ENCODE data around the gene ERC2. TPM values are rescaled to one million over a fixed set of nuclear protein-coding genes. Genes with fewer than 3 reads are reported as not detected.

The ERC2 gene
- total RNA-seq, 1 donor from 2014 or later: under 0.01 TPM

DNA sequence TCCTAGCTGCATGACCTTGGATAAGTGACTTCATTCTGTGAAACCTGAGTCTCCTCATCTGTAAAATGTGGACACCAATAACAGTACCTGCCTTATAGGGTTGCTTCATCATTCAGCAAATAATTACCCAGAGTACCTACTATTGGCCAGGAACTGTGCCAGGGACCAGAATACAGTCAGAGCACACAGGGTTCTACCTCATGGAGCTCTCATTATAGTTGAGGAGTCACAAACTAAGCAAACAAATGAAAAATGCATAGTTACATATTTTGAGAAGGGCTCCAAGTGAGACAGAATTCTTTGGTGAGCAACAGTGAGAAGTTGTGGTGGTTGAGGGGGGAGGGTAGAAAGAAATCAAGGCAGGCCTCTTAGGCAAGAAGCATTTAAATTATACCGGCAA lies 672.5 kb downstream of the ERC2 start:
- no peak overlapping the region for H3K4me3 ChIP-seq (ENCODE audit: low read depth, low read length)
- TF ChIP-seq, protein P1, sequence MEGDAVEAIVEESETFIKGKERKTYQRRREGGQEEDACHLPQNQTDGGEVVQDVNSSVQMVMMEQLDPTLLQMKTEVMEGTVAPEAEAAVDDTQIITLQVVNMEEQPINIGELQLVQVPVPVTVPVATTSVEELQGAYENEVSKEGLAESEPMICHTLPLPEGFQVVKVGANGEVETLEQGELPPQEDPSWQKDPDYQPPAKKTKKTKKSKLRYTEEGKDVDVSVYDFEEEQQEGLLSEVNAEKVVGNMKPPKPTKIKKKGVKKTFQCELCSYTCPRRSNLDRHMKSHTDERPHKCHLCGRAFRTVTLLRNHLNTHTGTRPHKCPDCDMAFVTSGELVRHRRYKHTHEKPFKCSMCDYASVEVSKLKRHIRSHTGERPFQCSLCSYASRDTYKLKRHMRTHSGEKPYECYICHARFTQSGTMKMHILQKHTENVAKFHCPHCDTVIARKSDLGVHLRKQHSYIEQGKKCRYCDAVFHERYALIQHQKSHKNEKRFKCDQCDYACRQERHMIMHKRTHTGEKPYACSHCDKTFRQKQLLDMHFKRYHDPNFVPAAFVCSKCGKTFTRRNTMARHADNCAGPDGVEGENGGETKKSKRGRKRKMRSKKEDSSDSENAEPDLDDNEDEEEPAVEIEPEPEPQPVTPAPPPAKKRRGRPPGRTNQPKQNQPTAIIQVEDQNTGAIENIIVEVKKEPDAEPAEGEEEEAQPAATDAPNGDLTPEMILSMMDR (IDR thresholded peaks at IDR 0.05; ENCODE audit: insufficient read depth, low read length, severe bottlenecking): no peak
- peak; percentile 74 for DNase-seq (ENCODE audit: low read depth)

DNA sequence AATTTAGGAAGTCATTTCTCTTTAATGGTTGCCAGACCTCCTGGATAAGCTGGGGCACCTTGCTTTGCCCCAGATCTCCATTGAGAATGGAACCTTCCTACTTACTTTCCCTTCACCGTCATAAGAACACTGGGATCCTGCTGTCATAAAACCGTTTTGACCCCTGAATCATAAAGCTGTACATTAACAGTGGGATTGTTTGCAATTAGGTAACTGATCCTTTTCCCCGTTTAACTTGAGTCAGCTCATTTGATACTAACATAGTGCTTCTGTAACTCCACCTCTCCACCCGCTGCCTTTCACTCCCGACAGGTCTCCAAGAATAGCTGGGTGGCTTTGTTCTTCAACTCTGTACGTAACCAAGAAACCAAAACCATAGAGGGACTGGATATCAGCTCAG lies 673.0 kb downstream of the ERC2 start:
- Histone ChIP-seq H3K36me3 (ENCODE audit: control insufficient read depth, insufficient read depth, low read length) (no peaks in the 10 kb centered on the region), H3K27me3 (ENCODE audit: control insufficient read depth, insufficient read depth, low read length) (no peaks in the 10 kb centered on the region), H3K4me3 (ENCODE audit: low read depth, low read length) (no peak overlapping the region)
- no peak for FAIRE-seq
- peak; percentile 50 for DNase-seq (ENCODE audit: low read depth)
- TF ChIP-seq, protein P1 (IDR thresholded peaks at IDR 0.05; ENCODE audit: insufficient read depth, low read length, severe bottlenecking): no peak

More for the DNA sequence above, 672.5 kb downstream of the ERC2 start:
- no peaks in the 10 kb centered on the region for H3K27me3 ChIP-seq (ENCODE audit: control insufficient read depth, insufficient read depth, low read length)
- H3K36me3 ChIP-seq (ENCODE audit: control insufficient read depth, insufficient read depth, low read length): no peaks in the 10 kb centered on the region
- no peak for FAIRE-seq

DNA sequence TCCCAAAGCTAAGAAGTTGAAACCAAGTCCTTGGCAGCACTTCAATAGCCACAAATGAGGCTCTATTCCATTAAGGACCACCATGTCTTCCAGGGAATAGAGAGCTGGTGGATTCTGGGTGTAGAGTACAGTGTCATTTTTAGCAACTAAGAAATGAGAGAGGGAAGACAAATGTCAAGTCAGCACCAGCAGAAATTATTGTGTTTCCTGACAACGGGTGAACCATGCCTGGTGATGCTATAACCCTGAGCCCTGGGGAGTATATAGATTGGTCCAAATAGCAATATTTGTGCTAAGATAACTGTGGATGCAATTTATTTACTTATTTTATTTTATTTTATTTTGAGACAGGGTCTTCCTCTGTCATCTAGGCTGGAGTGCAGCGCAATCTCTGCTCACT lies 675.5 kb downstream of the ERC2 start:
- TF ChIP-seq, protein P1 (IDR thresholded peaks at IDR 0.05; ENCODE audit: insufficient read depth, low read length, severe bottlenecking): no peak
- Histone ChIP-seq H3K4me3 (ENCODE audit: low read depth, low read length) (no peak overlapping the region), H3K27me3 (ENCODE audit: control insufficient read depth, insufficient read depth, low read length) (no peaks in the 10 kb centered on the region), H3K36me3 (ENCODE audit: control insufficient read depth, insufficient read depth, low read length) (no peaks in the 10 kb centered on the region)
- DNase-seq (ENCODE audit: low read depth) (no peak), FAIRE-seq (no peak)

GRCh38 chr3:55792009-55792408 lies 676.3 kb downstream of the ERC2 start:
- no peaks in the 10 kb centered on the region for H3K36me3 ChIP-seq (ENCODE audit: control insufficient read depth, insufficient read depth, low read length)
- H3K4me3 ChIP-seq (ENCODE audit: low read depth, low read length): no peak overlapping the region
- FAIRE-seq (no peak), DNase-seq (ENCODE audit: low read depth) (no peak)
- TF ChIP-seq, protein P1 (IDR thresholded peaks at IDR 0.05; ENCODE audit: insufficient read depth, low read length, severe bottlenecking): no peak
- H3K27me3 ChIP-seq (ENCODE audit: control insufficient read depth, insufficient read depth, low read length): no peaks in the 10 kb centered on the region

GRCh38 chr3:55790596-55791350 lies 677.5 kb downstream of the ERC2 start:
- TF ChIP-seq, protein P1 (IDR thresholded peaks at IDR 0.05; ENCODE audit: insufficient read depth, low read length, severe bottlenecking): no peak
- Histone ChIP-seq H3K4me3 (ENCODE audit: low read depth, low read length) (no peak overlapping the region), H3K27me3 (ENCODE audit: control insufficient read depth, insufficient read depth, low read length) (no peaks in the 10 kb centered on the region), H3K36me3 (ENCODE audit: control insufficient read depth, insufficient read depth, low read length) (no peaks in the 10 kb centered on the region)
- DNase-seq (ENCODE audit: low read depth) (no peak), FAIRE-seq (no peak)

- TF ChIP-seq, protein P1 (IDR thresholded peaks at IDR 0.05; ENCODE audit: insufficient read depth, low read length, severe bottlenecking): no peak
- Histone ChIP-seq H3K4me3 (ENCODE audit: low read depth, low read length) (no peak overlapping the region), H3K27me3 (ENCODE audit: control insufficient read depth, insufficient read depth, low read length) (no peaks in the 10 kb centered on the region), H3K36me3 (ENCODE audit: control insufficient read depth, insufficient read depth, low read length) (no peaks in the 10 kb centered on the region)
- FAIRE-seq (no peak), DNase-seq (ENCODE audit: low read depth) (no peak)
Observed at GRCh38 chr3:55789516-55789915, 678.8 kb downstream of the ERC2 start.
